Osteoblast (primary cell): ENCODE results near the gene BAD. TPM values are rescaled to one million over a fixed set of nuclear protein-coding genes. Genes with fewer than 3 reads are reported as not detected.

Source experiments
- DNase-seq: peaks from one replicate; pipeline ENCODE4 v3.0.0; 2011; ENCODE audit warnings: low spot score, mixed read lengths; ENCODE audit not compliant: insufficient read length; ENCODE audit errors: missing footprints
- H2AFZ ChIP-seq: 2 replicates; pipeline ENCODE4 v1.6.0; 2011; ENCODE audit warnings: mild to moderate bottlenecking, low read length
- H3K27ac ChIP-seq: 2 replicates; pipeline ENCODE4 v1.5.1; 2011; ENCODE audit warnings: mild to moderate bottlenecking, low read depth, low read length, moderate library complexity
- H3K27me3 ChIP-seq: 2 replicates; pipeline ENCODE4 v1.6.0; 2012; ENCODE audit warnings: mild to moderate bottlenecking, control low read depth, inconsistent platforms, low read length, moderate library complexity; ENCODE audit not compliant: insufficient read depth
- H3K36me3 ChIP-seq: 2 replicates; pipeline ENCODE4 v1.5.1; 2011; ENCODE audit warnings: mild to moderate bottlenecking, low read length, control low read depth, moderate library complexity; ENCODE audit not compliant: insufficient read depth
- H3K4me1 ChIP-seq: 2 replicates; pipeline ENCODE4 v1.5.1; 2011; ENCODE audit warnings: mild to moderate bottlenecking, low read length, control low read depth, moderate library complexity; ENCODE audit not compliant: insufficient read depth
- H3K4me2 ChIP-seq: 2 replicates; pipeline ENCODE4 v1.6.0; 2011; ENCODE audit warnings: mild to moderate bottlenecking, low read length; ENCODE audit not compliant: insufficient read depth
- H3K4me3 ChIP-seq: fragments of 200-600 bp; sonication (generic); 3 replicates; pipeline ENCODE4 v1.5.1; 2012; ENCODE audit warnings: mild to moderate bottlenecking, low read length, inconsistent platforms; ENCODE audit not compliant: insufficient read depth
- H3K79me2 ChIP-seq: 2 replicates; pipeline ENCODE4 v1.6.0; 2012; ENCODE audit warnings: mild to moderate bottlenecking, low read length, control low read depth, inconsistent platforms; ENCODE audit not compliant: insufficient read depth
- H3K9me3 ChIP-seq: 2 replicates; pipeline ENCODE4 v1.5.1; 2011; ENCODE audit warnings: low read depth, low read length, control low read depth
- H4K20me1 ChIP-seq: 2 replicates; pipeline ENCODE4 v1.6.0; 2012; ENCODE audit warnings: mild to moderate bottlenecking, low read length, control low read depth; ENCODE audit not compliant: insufficient read depth
- CTCF ChIP-seq: IDR thresholded peaks from 2 replicates; pipeline ENCODE4 v1.5.1; 2011; ENCODE audit warnings: mild to moderate bottlenecking, low read depth, low read length, moderate library complexity; ENCODE audit errors: extremely low read depth
- small RNA-seq: library from RNA; depleted of rRNA; stranded (forward); fragments of <200 nt; gene quantifications from one replicate; pipeline ENCODE3, GENCODE V24; 2012
- total RNA-seq: library from RNA; depleted of rRNA; stranded (reverse); fragments of >200 nt; gene quantifications from 2 replicates; pipeline ENCODE4 v1.2.3, GENCODE V29; 2012

The BAD gene
- total RNA-seq, 1 donor: 70.9 TPM

DNA sequence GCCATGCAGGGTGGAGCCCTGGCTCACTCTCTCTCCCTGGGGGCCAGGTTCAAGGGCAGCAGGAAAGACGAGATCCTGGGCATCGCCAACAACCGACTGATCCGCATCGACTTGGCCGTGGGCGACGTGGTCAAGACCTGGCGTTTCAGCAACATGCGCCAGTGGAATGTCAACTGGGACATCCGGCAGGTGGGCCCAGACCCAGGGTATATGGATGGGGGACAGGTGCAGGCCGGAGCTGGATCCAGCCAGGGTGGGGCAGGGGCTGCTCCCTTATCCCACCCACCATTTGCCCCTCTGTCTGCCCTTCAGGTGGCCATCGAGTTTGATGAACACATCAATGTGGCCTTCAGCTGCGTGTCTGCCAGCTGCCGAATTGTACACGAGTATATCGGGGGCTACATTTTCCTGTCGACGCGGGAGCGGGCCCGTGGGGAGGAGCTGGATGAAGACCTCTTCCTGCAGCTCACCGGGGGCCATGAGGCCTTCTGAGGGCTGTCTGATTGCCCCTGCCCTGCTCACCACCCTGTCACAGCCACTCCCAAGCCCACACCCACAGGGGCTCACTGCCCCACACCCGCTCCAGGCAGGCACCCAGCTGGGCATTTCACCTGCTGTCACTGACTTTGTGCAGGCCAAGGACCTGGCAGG, 61.3 kb downstream of the BAD start:
- Histone ChIP-seq H3K79me2 (peaks cover 30% of the 10 kb centered on the region), H3K4me1 (peaks cover 23% of the 10 kb centered on the region), H3K4me2 (no peak overlapping the region), H3K9me3 (no peaks in the 10 kb centered on the region), H3K27ac (no peak overlapping the region), H3K4me3 (no peak overlapping the region), H4K20me1 (peaks cover 5% of the 10 kb centered on the region), H3K27me3 (no peaks in the 10 kb centered on the region), H2AFZ (no peak overlapping the region), H3K36me3 (peaks cover 5% of the 10 kb centered on the region)
- no peak for DNase-seq
- TF ChIP-seq CTCF: no peak

- DNase-seq: peak; percentile 63
- peaks cover 5% of the 10 kb centered on the region for H3K36me3 ChIP-seq
- H3K4me2 ChIP-seq: no peak overlapping the region
- no peaks in the 10 kb centered on the region for H3K27me3 ChIP-seq
- no peak overlapping the region for H2AFZ ChIP-seq
- no peak overlapping the region for H3K4me3 ChIP-seq
- no peak for TF ChIP-seq CTCF
- H4K20me1 ChIP-seq: peaks cover 5% of the 10 kb centered on the region
- no peaks in the 10 kb centered on the region for H3K9me3 ChIP-seq
- H3K79me2 ChIP-seq: peaks cover 30% of the 10 kb centered on the region
- H3K4me1 ChIP-seq: peaks cover 22% of the 10 kb centered on the region
- H3K27ac ChIP-seq: no peak overlapping the region
Observed at GRCh38 chr11:64222651-64223000, 61.8 kb downstream of the BAD start.

DNA sequence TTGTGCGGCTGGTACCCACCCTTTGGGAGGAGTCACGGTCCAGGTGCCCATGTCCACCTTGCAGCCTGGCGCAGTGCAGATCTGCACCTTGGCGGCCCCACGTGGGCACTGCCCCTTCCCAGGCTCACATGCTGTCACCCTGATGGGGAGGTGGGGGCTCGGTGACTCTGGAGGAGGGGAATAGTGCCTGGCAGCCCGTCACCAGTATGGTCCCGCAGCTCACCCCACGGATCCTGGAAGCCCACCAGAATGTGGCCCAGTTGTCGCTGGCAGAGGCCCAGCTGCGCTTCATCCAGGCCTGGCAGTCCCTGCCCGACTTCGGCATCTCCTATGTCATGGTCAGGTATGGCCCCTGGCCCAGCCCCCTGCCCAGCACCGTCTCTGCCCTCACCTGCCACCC, 63.7 kb downstream of the BAD start:
- Histone ChIP-seq H3K27me3 (no peaks in the 10 kb centered on the region), H3K36me3 (peaks cover 5% of the 10 kb centered on the region), H3K79me2 (peaks cover 11% of the 10 kb centered on the region), H3K4me1 (peaks cover 8% of the 10 kb centered on the region), H3K4me3 (no peak overlapping the region), H4K20me1 (peaks cover 5% of the 10 kb centered on the region), H3K4me2 (no peak overlapping the region), H2AFZ (no peak overlapping the region), H3K27ac (no peak overlapping the region), H3K9me3 (no peaks in the 10 kb centered on the region)
- TF ChIP-seq CTCF: no peak
- peak; percentile 57 for DNase-seq

DNA sequence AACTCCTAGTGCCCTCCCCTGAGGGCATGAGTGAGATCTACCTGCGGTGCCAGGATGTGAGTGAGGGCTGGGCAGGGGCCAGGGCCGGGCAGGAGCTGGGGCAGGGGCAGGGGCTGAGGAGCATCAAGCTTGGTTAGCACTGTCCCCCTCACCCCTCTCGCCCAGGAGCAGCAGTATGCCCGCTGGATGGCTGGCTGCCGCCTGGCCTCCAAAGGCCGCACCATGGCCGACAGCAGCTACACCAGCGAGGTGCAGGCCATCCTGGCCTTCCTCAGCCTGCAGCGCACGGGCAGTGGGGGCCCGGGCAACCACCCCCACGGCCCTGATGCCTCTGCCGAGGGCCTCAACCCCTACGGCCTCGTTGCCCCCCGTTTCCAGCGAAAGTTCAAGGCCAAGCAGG, 64.2 kb downstream of the BAD start:
- H3K79me2 ChIP-seq: peaks cover 6% of the 10 kb centered on the region

More for the DNA sequence above, 64.2 kb downstream of the BAD start:
- H2AFZ ChIP-seq: no peak overlapping the region
- no peak for TF ChIP-seq CTCF
- H3K27ac ChIP-seq: no peak overlapping the region
- DNase-seq: peak; percentile 41
- no peaks in the 10 kb centered on the region for H3K9me3 ChIP-seq
- no peak overlapping the region for H3K4me2 ChIP-seq
- H3K4me1 ChIP-seq: peaks cover 4% of the 10 kb centered on the region
- H3K4me3 ChIP-seq: no peak overlapping the region
- peaks cover 5% of the 10 kb centered on the region for H4K20me1 ChIP-seq
- H3K36me3 ChIP-seq: peaks cover 5% of the 10 kb centered on the region
- H3K27me3 ChIP-seq: no peaks in the 10 kb centered on the region

Small RNA genes lying within 50 kb of the gene (small RNA-seq; reads per million reads assigned to genes)
- not detected for gene RF00019

Other genes starting within 250 kb of the BAD start
- gene FLRT1, start 248.7 kb downstream of the BAD start, total RNA-seq: under 0.01 and 0.29 TPM in 2 replicates
- 17.7 TPM in 2 replicates for gene MACROD1, start 118.6 kb downstream of the BAD start, total RNA-seq
- 85.5 and 94.5 TPM in 2 replicates for gene STIP1, start 98.5 kb downstream of the BAD start, total RNA-seq
- 0.59 and 1.1 TPM in 2 replicates for gene FERMT3, start 77.9 kb downstream of the BAD start, total RNA-seq
- gene TRPT1, start 58.5 kb downstream of the BAD start, total RNA-seq: 32.2 and 33.0 TPM in 2 replicates
- 46.6 and 56.5 TPM in 2 replicates for gene NUDT22, start 58.4 kb downstream of the BAD start, total RNA-seq
- 8.0 and 9.8 TPM in 2 replicates for gene DNAJC4, start 54.1 kb downstream of the BAD start, total RNA-seq
- gene VEGFB, start 50.1 kb downstream of the BAD start, total RNA-seq: 37.6 and 41.5 TPM in 2 replicates
- 31.1 and 32.7 TPM in 2 replicates for gene FKBP2, start 43.6 kb downstream of the BAD start, total RNA-seq
- 136 and 139 TPM in 2 replicates for gene PPP1R14B, start 37.7 kb downstream of the BAD start, total RNA-seq
- 25.3 and 25.6 TPM in 2 replicates for gene PLCB3, start 33.1 kb downstream of the BAD start, total RNA-seq
- gene GPR137, start 1.2 kb upstream of the BAD start, total RNA-seq: 13.3 and 18.5 TPM in 2 replicates
- 0.29 and 0.36 TPM in 2 replicates for gene KCNK4, start 6.6 kb upstream of the BAD start, total RNA-seq
- gene CATSPERZ, start 15.7 kb upstream of the BAD start, total RNA-seq: 0.29 TPM in 1 of 2 replicates, not detected in the other
- 24.5 and 28.6 TPM in 2 replicates for gene ESRRA, start 20.9 kb upstream of the BAD start, total RNA-seq
- gene TRMT112, start 32.9 kb upstream of the BAD start, total RNA-seq: 104 and 123 TPM in 2 replicates
- 238 and 245 TPM in 2 replicates for gene PRDX5, start 33.5 kb upstream of the BAD start, total RNA-seq
- gene CCDC88B, start 55.5 kb upstream of the BAD start, total RNA-seq: 0.29 and 1.4 TPM in 2 replicates
- 35.9 and 39.4 TPM in 2 replicates for gene RPS6KA4, start 74.5 kb upstream of the BAD start, total RNA-seq